HG03025 (cell line): ENCODE measurements around the gene TOPORS.
A peak's percentile ranks its signal among the peaks of the same experiment; 100 is the strongest.
"Not testable (repeated sequence)": the region's sequence is repeated elsewhere in the genome, so short reads cannot be mapped to it uniquely, and the experiment has no call there.

Source experiments
- ATAC-seq: cut with Tn5 transposase; IDR thresholded peaks from one replicate; pipeline ENCODE4 v1.9.1; 2021; ENCODE audit warnings: mild to moderate bottlenecking, moderate library complexity; ENCODE audit not compliant: unreplicated experiment, low FRiP score

The TOPORS gene

GRCh38 chr9:32570262-32570661, 17.9 kb upstream of the TOPORS start:
- no peak for ATAC-seq

DNA sequence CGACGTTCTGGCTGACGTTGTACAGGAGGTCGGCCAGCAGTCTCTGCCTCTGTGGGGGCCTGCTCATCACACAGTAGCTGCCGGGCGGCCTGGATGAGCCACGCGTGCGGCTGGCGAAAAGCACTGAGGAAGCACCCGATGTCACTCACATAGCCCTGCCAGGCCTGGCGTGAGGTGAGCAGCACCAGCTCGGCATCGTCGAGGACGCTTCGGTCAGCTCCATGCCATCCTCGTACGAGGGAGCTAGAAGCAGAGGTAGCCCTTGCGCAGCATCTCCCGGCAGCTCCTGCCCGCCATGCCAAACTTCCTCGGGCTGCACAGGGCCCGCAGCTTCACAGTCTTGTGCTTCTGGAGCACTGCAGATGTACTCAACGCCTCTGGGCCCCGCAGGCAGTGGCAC, 14.4 kb upstream of the TOPORS start:
- no peak for ATAC-seq

DNA sequence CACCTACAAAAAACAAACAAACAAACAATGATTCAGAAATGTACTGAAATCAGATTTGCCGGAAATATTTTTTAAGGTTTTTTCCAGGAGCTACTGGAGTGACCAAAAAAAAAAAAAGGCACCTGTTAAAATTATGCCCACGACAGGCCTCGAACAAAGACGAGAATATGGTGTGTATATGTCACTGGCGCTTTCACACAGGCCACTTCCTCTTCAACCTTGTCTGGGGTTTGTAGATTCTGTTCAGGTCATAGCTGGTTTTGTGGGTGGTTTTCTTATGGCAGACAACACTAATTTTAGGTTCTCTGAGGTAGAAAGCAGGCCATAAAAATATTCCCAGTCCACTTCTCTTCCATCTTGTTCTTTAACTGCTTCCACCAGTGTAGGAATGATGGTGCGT, 13.6 kb upstream of the TOPORS start:
- ATAC-seq = no peak

DNA sequence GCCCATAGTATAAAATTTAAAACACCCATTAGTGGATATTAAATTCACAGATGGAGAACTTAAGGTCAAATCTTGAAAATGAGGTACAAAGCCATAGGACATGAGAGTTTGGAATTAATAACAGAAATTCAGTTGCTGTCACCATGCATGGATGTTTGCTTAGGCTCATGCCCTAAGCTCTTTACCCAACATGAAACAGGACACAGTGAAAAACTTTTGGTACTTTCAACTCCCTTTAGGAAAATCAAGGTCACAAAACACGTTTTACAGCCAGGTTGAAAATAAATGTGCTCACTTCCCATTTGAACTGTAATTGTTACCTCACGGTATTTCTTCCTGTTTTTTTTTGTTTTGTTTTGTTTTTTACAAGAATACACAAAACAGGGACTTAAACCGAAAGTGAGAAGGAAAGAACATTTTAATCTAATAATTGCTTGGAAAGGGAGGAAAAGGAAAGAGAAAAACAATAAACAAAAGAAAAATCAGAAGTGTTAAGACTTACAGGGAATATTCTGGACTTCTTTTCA, 6.1 kb upstream of the TOPORS start:
- ATAC-seq = no peak

GRCh38 chr9:32554591-32554990, 2.2 kb upstream of the TOPORS start:
- ATAC-seq = no peak

DNA sequence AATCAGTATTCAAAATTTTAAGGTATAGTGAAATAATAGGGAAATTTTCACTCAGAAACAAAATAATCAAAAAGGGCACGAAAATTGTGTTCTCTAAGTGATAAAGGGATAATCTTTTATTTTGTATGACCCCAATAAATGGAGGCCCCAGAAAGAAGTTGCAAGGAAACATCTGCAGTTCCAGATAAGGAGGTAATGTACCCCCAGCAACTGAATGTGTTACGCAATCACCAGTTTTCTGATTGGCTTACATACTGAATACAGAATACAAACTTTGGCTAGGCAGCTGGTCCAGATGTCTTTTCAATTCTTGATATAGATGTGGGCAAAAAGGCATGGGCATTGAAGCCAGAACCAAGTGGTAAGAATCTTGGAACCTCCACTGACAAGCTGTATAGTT, 1.7 kb upstream of the TOPORS start:
- ATAC-seq = no peak

DNA sequence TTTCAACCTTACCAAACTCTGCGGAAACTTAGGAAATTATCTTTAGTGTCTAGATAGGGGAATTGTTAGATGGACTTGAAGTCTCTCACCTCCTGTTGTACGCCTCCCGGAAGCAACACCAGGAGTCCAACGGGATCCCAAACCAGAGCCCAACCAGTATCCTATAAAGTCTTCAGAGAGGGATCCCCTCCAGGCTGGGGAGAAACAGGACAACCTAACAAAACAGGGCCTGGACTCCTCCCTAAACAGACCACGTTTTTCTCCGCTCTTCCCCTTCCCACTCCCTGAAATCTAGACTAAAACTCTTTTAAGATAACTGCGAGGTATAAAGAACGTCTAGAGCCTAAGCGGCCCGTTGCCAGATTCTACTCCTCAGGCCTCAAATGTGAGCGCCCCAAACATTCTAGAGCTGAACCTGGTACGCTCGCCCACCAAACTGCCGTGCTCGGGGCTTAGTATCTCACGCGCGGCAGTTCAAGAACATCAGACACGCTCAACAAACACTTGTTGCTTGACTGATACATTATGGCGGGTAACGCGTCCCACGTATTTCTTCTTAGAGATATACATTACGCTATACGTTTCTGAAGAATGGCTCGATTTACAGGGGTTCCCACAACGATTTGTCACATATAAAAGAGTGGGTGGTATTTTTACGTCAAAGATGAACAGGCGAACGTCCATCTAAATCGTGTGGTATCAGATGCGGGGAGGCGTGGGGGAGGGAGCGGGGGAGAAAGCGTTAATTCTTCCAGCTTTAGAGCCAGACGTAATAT, 922 bp downstream of the TOPORS start:
- peak; percentile 2 for ATAC-seq

GRCh38 chr9:32550562-32551275, 1.7 kb downstream of the TOPORS start:
- peak; percentile 65 for ATAC-seq

- no peak for ATAC-seq
These were observed 2.2 kb downstream of the TOPORS start for GRCh38 chr9:32550150-32550561.

GRCh38 chr9:32548213-32548612, 4.2 kb downstream of the TOPORS start:
- ATAC-seq = not testable (repeated sequence)

GRCh38 chr9:32545884-32546283, 6.5 kb downstream of the TOPORS start:
- no peak for ATAC-seq

GRCh38 chr9:32543047-32543446, 9.3 kb downstream of the TOPORS start:
- ATAC-seq = no peak

- no peak for ATAC-seq
These were observed 18.6 kb downstream of the TOPORS start for GRCh38 chr9:32533816-32534215.

- ATAC-seq = no peak
These were observed 19.1 kb downstream of the TOPORS start for GRCh38 chr9:32533336-32533735.

DNA sequence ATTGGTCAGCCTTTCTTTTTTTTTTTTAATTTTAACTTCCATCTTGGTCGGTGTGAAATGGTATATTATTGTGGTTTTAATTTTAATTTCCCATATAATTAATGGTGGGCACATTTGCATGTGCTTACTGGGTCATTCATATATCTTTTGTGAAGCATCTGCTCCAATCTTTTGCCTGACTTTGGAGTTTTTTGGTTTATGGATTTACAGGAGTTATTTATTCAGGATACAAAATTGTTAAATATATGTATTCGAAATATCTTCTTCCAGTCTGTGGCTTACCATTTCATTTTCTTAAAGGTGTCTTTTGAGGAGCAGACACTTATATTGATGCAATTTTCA, 25.7 kb downstream of the TOPORS start:
- ATAC-seq = no peak

DNA sequence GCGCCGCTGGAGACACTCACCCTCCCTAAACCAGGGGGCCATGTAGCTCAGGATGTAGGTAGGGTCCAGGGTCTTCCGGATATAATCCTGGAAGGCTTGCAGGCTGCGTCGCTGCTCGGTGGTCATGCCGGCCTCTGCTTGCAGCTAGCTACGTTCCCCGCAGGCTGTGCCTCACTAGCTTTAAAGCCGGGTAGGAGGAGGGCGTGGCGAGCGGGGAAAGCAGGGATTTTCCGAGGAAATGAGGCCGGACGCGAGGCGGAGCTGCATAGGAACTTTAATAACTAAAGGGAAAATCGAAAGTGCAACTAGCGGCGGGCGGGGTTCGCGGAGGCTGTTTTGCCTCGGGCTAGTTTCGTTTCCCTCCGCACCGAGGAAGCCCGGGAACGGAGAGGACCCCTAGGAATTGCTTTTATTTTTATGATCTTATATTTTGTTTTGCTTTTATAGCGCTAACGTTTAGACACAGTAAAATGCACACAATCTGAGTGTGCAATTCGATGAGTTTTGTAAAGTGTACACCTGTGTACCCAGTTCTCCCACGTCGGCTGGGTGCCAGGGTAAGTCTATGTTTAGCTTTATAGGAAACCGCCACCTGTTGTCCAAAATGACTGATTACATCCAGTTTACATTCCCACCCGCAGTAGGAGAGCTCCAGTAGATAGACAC, 26.2 kb downstream of the TOPORS start, which contains the start of gene RIGI:
Gene RIGI (minus strand): TSS at position 156 of the 666 bp plus-strand sequence. CDS start 30 bp downstream, at position 126.
- peak; percentile 72 for ATAC-seq

- no peak for ATAC-seq
These were observed 26.7 kb downstream of the TOPORS start for GRCh38 chr9:32525709-32526030.

DNA sequence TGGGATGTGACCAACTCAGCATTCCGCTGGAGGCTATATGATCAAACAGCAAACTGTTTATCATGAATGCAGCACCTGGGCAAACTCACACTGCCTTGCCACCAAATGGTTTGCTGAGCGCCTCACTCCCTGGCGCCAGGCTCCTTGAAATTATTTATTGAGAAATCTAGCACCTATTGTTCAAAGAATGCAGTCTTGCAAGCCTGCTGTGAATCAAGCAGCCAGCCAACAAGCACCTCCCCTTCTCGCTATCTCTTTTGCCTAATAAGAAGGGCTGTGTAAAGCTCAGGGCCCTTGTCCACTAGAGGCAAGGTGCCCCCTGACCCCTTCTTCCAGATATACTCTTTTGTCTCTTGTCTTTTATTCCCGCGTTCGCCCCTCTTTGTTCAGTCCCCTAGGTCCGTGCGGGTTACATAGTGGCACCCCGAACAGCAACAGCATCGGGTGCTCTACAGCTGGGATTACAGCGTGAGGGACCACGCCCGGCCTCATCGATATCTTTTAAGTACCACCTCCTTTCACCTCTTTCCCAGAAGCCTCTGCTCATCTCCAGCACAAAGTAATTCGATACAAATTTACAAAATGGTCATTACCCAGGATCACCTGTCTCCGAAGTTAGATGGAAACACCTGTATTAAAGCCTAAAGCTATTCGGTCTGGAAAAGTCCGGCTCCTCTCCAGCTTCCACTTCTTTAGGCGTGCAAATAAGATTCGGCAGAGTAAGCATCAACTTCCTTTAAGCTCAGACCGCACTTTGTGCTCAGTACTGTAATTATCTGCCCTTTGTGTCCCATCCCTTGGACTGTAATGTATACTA, 27.3 kb downstream of the TOPORS start:
- no peak for ATAC-seq

GRCh38 chr9:32524558-32524891, 27.9 kb downstream of the TOPORS start:
- ATAC-seq = not testable (repeated sequence)

DNA sequence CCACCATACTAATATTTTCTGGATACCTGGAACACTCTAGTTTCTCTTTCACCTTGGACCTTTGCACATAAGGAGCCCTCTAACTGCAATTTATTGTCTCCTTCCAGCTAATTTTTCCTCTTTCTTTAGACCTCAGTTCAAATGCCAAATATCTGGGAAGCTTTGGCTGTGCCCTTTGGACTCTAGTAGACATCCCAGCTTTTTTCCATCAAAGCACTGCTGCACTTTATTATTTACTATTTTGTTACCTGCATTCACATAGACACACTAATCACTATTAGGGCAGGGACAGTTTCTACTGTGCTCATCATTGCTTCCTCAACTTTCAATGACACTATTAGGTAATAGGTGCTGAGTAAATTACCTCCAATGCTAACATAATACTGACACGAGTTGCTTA, 28.5 kb downstream of the TOPORS start:
- no peak for ATAC-seq

DNA sequence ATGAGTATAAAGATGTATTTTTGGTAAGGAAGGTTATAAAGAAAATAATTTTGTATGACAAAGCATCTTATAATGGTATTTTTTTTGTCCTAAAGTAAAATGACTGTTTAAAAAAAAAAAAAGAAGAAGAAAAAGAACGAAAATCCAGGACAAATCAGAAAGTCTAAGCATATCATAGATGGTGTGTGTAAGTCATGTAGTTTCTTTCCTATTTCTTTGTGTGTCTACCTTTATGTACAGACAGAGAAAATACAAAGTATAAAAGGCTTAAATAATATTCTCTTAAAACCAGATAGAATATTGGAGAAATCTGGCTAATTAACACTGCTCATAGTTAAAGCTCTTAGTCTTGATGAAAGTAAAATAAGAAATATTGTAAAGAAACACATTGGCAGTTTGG, 34.1 kb downstream of the TOPORS start:
- ATAC-seq = no peak
